T-helper 1 cell (primary cell): ENCODE results near the gene WNT3.
A peak's percentile ranks its signal among the peaks of the same experiment; 100 is the strongest.

Experiments used
- DNase-seq, 5 donors: peaks; one replicate each; pipeline ENCODE4 v3.0.0-alpha.2; 2012 to 2020

Gene WNT3

GRCh38 chr17:46834846-46835245 is 16.4 kb upstream of the WNT3 start:
- no peak for DNase-seq

- no peak for DNase-seq
These were observed 15.3 kb upstream of the WNT3 start for GRCh38 chr17:46833840-46834208.

- DNase-seq = no peak
These were observed 14.7 kb upstream of the WNT3 start for GRCh38 chr17:46832945-46833839.

- DNase-seq = no peak
These were observed 13.9 kb upstream of the WNT3 start for GRCh38 chr17:46832331-46832821.

- DNase-seq = no peak
These were observed 13.3 kb upstream of the WNT3 start for GRCh38 chr17:46831573-46832330.

- no peak for DNase-seq
These were observed 8.8 kb upstream of the WNT3 start for GRCh38 chr17:46827274-46827673.

GRCh38 chr17:46826116-46826515 is 7.6 kb upstream of the WNT3 start:
- DNase-seq = no peak

- no peak for DNase-seq
These were observed 5.2 kb upstream of the WNT3 start for GRCh38 chr17:46823657-46824056.

- DNase-seq = peak in 1 of 5 donors; percentile 18
These were observed 4.0 kb upstream of the WNT3 start for GRCh38 chr17:46822388-46822921.

- DNase-seq = no peak
These were observed 3.2 kb upstream of the WNT3 start for GRCh38 chr17:46821482-46822387.

GRCh38 chr17:46820592-46821450 is 2.3 kb upstream of the WNT3 start:
- DNase-seq = no peak

- no peak for DNase-seq
These were observed 1.4 kb upstream of the WNT3 start for GRCh38 chr17:46819906-46820351.

- DNase-seq = peak in 1 of 5 donors; percentile 15
These were observed 702 bp upstream of the WNT3 start for GRCh38 chr17:46818929-46819859.

GRCh38 chr17:46817901-46818209 is 637 bp downstream of the WNT3 start:
- no peak for DNase-seq

GRCh38 chr17:46817151-46817900 is 1.2 kb downstream of the WNT3 start:
- no peak for DNase-seq

- no peak for DNase-seq
These were observed 2.8 kb downstream of the WNT3 start for GRCh38 chr17:46815474-46816353.

GRCh38 chr17:46814446-46814845 is 4.0 kb downstream of the WNT3 start:
- no peak for DNase-seq

- DNase-seq = no peak
These were observed 4.6 kb downstream of the WNT3 start for GRCh38 chr17:46813920-46814319.
